Neural crest cell (in vitro differentiated cells): ENCODE data around the gene GRM8. TPM values are rescaled to one million over a fixed set of nuclear protein-coding genes. Genes with fewer than 3 reads are reported as not detected.

Experiments used
- DNase-seq: peaks from one replicate; pipeline ENCODE4 v3.0.0; 2021; ENCODE audit warnings: low read depth, mixed read lengths, low spot score
- H3K27ac Mint-ChIP-seq: one replicate; pipeline ENCODE4 v1.8.0; 2021; ENCODE audit warnings: mild to moderate bottlenecking, mixed read lengths; ENCODE audit not compliant: unreplicated experiment
- H3K27me3 Mint-ChIP-seq: 2 replicates; pipeline ENCODE4 v1.8.0; 2021; ENCODE audit warnings: low read depth, mild to moderate bottlenecking, mixed read lengths
- H3K36me3 Mint-ChIP-seq: 2 replicates; pipeline ENCODE4 v1.8.0; 2021; ENCODE audit warnings: low read depth, mild to moderate bottlenecking, mixed read lengths
- H3K4me1 Mint-ChIP-seq: 2 replicates; pipeline ENCODE4 v1.8.0; 2021; ENCODE audit warnings: mixed read lengths
- H3K4me3 Mint-ChIP-seq: one replicate; pipeline ENCODE4 v1.8.0; 2021; ENCODE audit warnings: mild to moderate bottlenecking, mixed read lengths
- H3K9me3 Mint-ChIP-seq: 2 replicates; pipeline ENCODE4 v1.8.0; 2021; ENCODE audit warnings: mixed read lengths
- CTCF ChIP-seq: fragments of 200-600 bp; sonication (generic); conservative IDR thresholded peaks from 2 replicates; pipeline ENCODE4 v1.5.0; 2021; ENCODE audit warnings: antibody characterized with exemption, mild to moderate bottlenecking
- total RNA-seq: library from RNA; stranded (reverse); gene quantifications from 2 replicates; pipeline ENCODE4 v1.2.1, GENCODE V29; 2021

The GRM8 gene
- total RNA-seq, 1 donor from 2014 or later = 2.6 TPM

GRCh38 chr7:126637538-126637937, 615.2 kb downstream of the GRM8 start:
- H3K9me3 Mint-ChIP-seq = no peaks in the 10 kb centered on the region
- no peak overlapping the region for H3K4me3 Mint-ChIP-seq
- H3K4me1 Mint-ChIP-seq = no peaks in the 10 kb centered on the region
- H3K36me3 Mint-ChIP-seq = no peaks in the 10 kb centered on the region
- H3K27ac Mint-ChIP-seq = no peak overlapping the region
- no peak for TF ChIP-seq CTCF
- DNase-seq = no peak
- no peaks in the 10 kb centered on the region for H3K27me3 Mint-ChIP-seq

- H3K4me3 Mint-ChIP-seq = no peak overlapping the region
- DNase-seq = no peak
- H3K36me3 Mint-ChIP-seq = no peaks in the 10 kb centered on the region
- no peaks in the 10 kb centered on the region for H3K4me1 Mint-ChIP-seq
- H3K9me3 Mint-ChIP-seq = no peaks in the 10 kb centered on the region
- no peak overlapping the region for H3K27ac Mint-ChIP-seq
- H3K27me3 Mint-ChIP-seq = no peaks in the 10 kb centered on the region
- no peak for TF ChIP-seq CTCF
Observed at GRCh38 chr7:126635545-126635944, 617.2 kb downstream of the GRM8 start.

- no peak for DNase-seq
- no peaks in the 10 kb centered on the region for H3K27me3 Mint-ChIP-seq
- no peak overlapping the region for H3K4me3 Mint-ChIP-seq
- no peak overlapping the region for H3K27ac Mint-ChIP-seq
- no peaks in the 10 kb centered on the region for H3K36me3 Mint-ChIP-seq
- H3K4me1 Mint-ChIP-seq = no peaks in the 10 kb centered on the region
- no peaks in the 10 kb centered on the region for H3K9me3 Mint-ChIP-seq
- peak; percentile 57 for TF ChIP-seq CTCF
Observed at GRCh38 chr7:126608339-126608776, 644.4 kb downstream of the GRM8 start.

GRCh38 chr7:126606331-126606730, 646.4 kb downstream of the GRM8 start:
- Mint-ChIP-seq H3K27ac (no peak overlapping the region), H3K4me3 (no peak overlapping the region), H3K9me3 (no peaks in the 10 kb centered on the region), H3K36me3 (no peaks in the 10 kb centered on the region), H3K27me3 (no peaks in the 10 kb centered on the region), H3K4me1 (no peaks in the 10 kb centered on the region)
- TF ChIP-seq CTCF = no peak
- DNase-seq = no peak

- Mint-ChIP-seq H3K4me1 (no peaks in the 10 kb centered on the region), H3K4me3 (no peak overlapping the region), H3K27me3 (no peaks in the 10 kb centered on the region), H3K27ac (no peak overlapping the region), H3K9me3 (no peaks in the 10 kb centered on the region), H3K36me3 (no peaks in the 10 kb centered on the region)
- no peak for DNase-seq
- no peak for TF ChIP-seq CTCF
Observed at GRCh38 chr7:126605553-126605952, 647.2 kb downstream of the GRM8 start.

GRCh38 chr7:126605056-126605455, 647.7 kb downstream of the GRM8 start:
- no peaks in the 10 kb centered on the region for H3K27me3 Mint-ChIP-seq
- H3K9me3 Mint-ChIP-seq = no peaks in the 10 kb centered on the region
- no peak overlapping the region for H3K4me3 Mint-ChIP-seq
- H3K27ac Mint-ChIP-seq = no peak overlapping the region
- no peaks in the 10 kb centered on the region for H3K36me3 Mint-ChIP-seq
- no peak for DNase-seq
- H3K4me1 Mint-ChIP-seq = no peaks in the 10 kb centered on the region
- TF ChIP-seq CTCF = no peak
